ENCODE results near the gene PLPPR1.

The PLPPR1 gene

DNA sequence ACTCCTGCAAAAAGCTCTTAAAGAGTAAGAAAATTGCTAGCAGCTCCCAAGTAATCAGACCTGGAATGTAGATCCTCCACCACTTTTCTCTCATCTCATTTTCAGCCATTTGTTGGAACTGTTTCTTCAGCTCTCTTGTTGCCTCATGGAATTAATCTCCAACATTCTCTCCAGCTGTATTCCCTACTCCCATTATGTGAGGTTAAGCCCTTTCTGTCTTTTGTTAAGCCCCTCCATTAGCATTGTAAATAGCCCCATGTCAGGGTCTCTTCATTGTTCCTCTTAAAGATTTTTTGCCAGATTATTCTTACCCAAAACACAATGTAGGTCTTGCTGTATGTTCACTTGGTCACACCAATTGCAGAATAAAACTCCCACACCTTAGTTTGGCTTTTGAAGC lies 119.8 kb downstream of the PLPPR1 start:
- H3K9me3 ChIP-seq: no peaks in the 10 kb centered on the region
- DNase-seq: no peak
- TF ChIP-seq, protein P1, sequence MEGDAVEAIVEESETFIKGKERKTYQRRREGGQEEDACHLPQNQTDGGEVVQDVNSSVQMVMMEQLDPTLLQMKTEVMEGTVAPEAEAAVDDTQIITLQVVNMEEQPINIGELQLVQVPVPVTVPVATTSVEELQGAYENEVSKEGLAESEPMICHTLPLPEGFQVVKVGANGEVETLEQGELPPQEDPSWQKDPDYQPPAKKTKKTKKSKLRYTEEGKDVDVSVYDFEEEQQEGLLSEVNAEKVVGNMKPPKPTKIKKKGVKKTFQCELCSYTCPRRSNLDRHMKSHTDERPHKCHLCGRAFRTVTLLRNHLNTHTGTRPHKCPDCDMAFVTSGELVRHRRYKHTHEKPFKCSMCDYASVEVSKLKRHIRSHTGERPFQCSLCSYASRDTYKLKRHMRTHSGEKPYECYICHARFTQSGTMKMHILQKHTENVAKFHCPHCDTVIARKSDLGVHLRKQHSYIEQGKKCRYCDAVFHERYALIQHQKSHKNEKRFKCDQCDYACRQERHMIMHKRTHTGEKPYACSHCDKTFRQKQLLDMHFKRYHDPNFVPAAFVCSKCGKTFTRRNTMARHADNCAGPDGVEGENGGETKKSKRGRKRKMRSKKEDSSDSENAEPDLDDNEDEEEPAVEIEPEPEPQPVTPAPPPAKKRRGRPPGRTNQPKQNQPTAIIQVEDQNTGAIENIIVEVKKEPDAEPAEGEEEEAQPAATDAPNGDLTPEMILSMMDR (IDR thresholded peaks at IDR 0.05): no peak
- no peaks in the 10 kb centered on the region for H3K27me3 ChIP-seq
- no peaks in the 10 kb centered on the region for H3K36me3 ChIP-seq
- no peak overlapping the region for H3K4me3 ChIP-seq
- intact Hi-C loops (cut with DNase I; ENCODE audit: low total_unique reads): no loop called here
- H3K4me1 ChIP-seq: no peaks in the 10 kb centered on the region
- no peak overlapping the region for H3K27ac ChIP-seq

DNA sequence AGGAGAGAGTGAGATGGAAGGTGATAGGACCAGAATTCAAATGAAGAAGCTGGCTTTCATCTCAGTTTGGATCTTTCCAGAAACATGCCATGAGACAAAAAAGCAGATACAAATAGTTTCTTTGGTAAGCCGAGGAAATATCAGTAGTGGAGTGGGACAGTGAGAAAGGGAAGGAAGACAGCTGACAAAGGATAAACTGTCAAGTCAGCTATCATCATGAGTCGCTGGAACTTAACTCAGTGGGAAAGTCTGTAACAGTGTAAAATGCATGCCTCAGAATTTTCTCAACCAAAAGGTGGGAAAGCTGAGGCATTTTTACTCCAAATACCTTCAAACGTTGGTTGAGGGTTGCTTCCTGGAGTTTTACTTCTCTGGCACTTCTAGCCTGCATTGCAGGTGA lies 129.8 kb downstream of the PLPPR1 start:
- TF ChIP-seq, protein P1 (IDR thresholded peaks at IDR 0.05): no peak

DNA sequence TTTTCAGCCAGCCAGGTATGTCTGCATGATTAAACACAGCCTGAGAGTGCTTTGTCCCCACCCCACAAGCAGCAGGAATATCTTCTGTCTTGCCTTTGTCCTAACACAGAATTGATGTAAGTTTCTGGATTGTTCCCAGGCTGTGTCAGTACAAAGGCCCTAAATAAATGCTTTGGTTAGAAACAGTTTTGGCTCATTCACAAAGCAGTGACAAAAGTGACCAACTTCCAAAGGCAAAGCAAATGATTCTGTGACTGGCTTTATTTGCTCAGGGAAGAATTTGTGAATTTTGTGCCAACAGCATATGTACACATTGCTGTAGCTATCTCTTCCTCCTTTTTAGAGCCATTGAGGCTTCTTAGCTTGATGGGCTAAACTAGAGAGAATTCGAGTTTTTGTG lies 133.7 kb downstream of the PLPPR1 start:
- Histone ChIP-seq H3K4me3 (no peak overlapping the region), H3K27me3 (no peaks in the 10 kb centered on the region), H3K4me1 (no peaks in the 10 kb centered on the region), H3K36me3 (no peaks in the 10 kb centered on the region), H3K9me3 (no peaks in the 10 kb centered on the region), H3K27ac (no peak overlapping the region)
- intact Hi-C loops (cut with DNase I; ENCODE audit: low total_unique reads): no loop called here
- TF ChIP-seq, protein P1 (IDR thresholded peaks at IDR 0.05): no peak
- no peak for DNase-seq

More for the DNA sequence above, 129.8 kb downstream of the PLPPR1 start:
- Histone ChIP-seq H3K36me3 (no peaks in the 10 kb centered on the region), H3K27me3 (no peaks in the 10 kb centered on the region), H3K4me1 (no peaks in the 10 kb centered on the region), H3K27ac (no peak overlapping the region), H3K9me3 (no peaks in the 10 kb centered on the region), H3K4me3 (no peak overlapping the region)
- intact Hi-C loops (cut with DNase I; ENCODE audit: low total_unique reads): no loop called here
- no peak for DNase-seq

DNA sequence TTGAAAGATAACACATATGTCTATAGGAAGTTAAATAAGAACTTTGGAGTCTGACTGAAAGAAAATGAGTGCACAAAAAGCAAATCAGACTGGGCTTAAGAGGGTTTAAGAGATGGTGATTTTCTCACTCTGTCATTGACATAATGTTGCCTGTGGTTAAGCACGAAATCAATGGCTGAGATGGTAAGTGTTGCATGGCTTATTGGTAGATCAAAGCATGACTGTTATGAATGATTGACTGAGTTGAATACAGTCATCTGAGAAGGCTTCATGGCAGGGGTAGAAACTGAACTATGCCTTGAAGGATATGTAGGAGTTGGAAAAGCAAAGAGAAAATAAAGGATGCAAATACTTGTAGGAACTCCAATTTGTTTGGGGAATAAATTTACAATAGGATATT lies 136.6 kb downstream of the PLPPR1 start:
- no peaks in the 10 kb centered on the region for H3K9me3 ChIP-seq

DNA sequence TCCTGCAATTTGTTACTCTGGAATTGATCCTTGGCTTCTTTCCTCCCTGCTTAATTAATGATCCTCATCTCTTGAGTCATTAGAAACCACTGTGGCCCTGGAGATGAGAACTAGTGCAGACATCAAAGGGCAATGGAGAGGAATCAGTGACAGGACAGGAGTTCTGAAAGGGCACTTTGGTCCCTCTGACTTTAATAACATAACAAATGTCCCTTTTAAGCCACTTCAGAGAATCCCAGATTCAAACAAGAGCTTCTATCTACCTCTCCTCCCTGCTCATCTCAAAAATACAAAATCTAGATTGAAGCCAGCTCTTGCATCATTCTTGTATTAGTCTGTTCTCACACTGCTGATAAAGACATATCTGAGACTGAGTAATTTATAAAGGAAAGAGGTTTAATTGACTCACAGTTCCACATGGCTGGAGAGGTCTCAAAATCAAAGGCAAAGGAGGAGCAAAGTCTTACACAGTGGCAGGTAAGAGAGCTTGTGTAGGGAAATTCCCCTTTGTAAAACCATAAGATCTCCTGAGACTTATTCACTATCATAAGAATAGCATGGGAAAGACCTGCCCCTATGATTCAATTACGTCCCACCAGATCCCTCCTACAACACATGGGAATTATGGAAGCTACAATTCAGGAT lies 139.1 kb downstream of the PLPPR1 start:
- Histone ChIP-seq H3K36me3 (no peaks in the 10 kb centered on the region), H3K27me3 (no peaks in the 10 kb centered on the region), H3K27ac (no peak overlapping the region), H3K4me1 (no peaks in the 10 kb centered on the region), H3K4me3 (no peak overlapping the region), H3K9me3 (no peaks in the 10 kb centered on the region)
- TF ChIP-seq, protein P1 (IDR thresholded peaks at IDR 0.05): no peak
- intact Hi-C loops (cut with DNase I; ENCODE audit: low total_unique reads): no loop called here
- DNase-seq: no peak

More for the DNA sequence above, 136.6 kb downstream of the PLPPR1 start:
- no peak overlapping the region for H3K4me3 ChIP-seq
- H3K36me3 ChIP-seq: no peaks in the 10 kb centered on the region
- H3K4me1 ChIP-seq: no peaks in the 10 kb centered on the region
- TF ChIP-seq, protein P1 (IDR thresholded peaks at IDR 0.05): no peak
- no peaks in the 10 kb centered on the region for H3K27me3 ChIP-seq
- H3K27ac ChIP-seq: no peak overlapping the region
- no peak for DNase-seq
- intact Hi-C loops (cut with DNase I; ENCODE audit: low total_unique reads): no loop called here

DNA sequence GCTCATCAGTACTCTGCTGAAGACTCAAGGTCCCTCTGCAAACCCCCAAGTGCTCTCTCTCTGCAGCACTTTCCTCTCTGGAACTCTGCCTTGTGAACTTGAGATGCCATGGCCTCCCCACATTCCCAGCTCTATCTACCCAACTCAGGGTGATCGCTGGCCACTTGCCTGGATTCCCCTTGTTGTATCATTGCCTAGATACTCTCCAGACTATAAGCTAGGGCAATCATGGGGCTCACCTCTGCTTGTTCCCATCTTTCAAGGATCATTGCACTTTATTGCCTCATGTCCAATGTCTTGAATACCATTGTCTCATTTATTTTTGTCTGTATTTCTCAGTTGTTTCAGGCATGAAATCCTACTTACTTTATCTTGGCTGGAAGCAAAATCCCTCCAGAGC lies 144.1 kb downstream of the PLPPR1 start:
- peaks cover 0 to 6% (median 0%) of the 10 kb centered on the region in 3 donors for H3K9me3 ChIP-seq
- no peak overlapping the region for H3K4me3 ChIP-seq
- TF ChIP-seq, protein P1 (IDR thresholded peaks at IDR 0.05): no peak
- H3K27me3 ChIP-seq: no peaks in the 10 kb centered on the region
- no peak overlapping the region for H3K27ac ChIP-seq
- H3K36me3 ChIP-seq: no peaks in the 10 kb centered on the region
- no peaks in the 10 kb centered on the region for H3K4me1 ChIP-seq
- intact Hi-C loops (cut with DNase I; ENCODE audit: low total_unique reads): no loop called here
- no peak for DNase-seq

All from tibial artery (tissue), 4 donors.